ENCODE data around the gene DNAJC13. TPM values are rescaled to one million over a fixed set of nuclear protein-coding genes. Genes with fewer than 3 reads are reported as not detected.

Gene DNAJC13
- total RNA-seq, 2 donors from 2014 or later = 17.6 to 22.9 TPM

GRCh38 chr3:132445817-132446216 is 28.5 kb downstream of the DNAJC13 start:
- no peak overlapping the region for H3K27ac ChIP-seq
- H3K4me3 ChIP-seq = no peak overlapping the region
- H3K9me3 ChIP-seq = no peaks in the 10 kb centered on the region
- no peaks in the 10 kb centered on the region for H3K27me3 ChIP-seq
- TF ChIP-seq CTCF (IDR thresholded peaks at IDR 0.05) = no peak
- H3K4me1 ChIP-seq = peaks cover 0 to 23% of the 10 kb centered on the region in 2 donors
- DNase-seq (ENCODE audit: low spot score) = no peak
- H3K36me3 ChIP-seq = no peaks in the 10 kb centered on the region

- no peaks in the 10 kb centered on the region for H3K27me3 ChIP-seq
- TF ChIP-seq CTCF (IDR thresholded peaks at IDR 0.05) = no peak
- DNase-seq (ENCODE audit: low spot score) = no peak
- no peak overlapping the region for H3K4me3 ChIP-seq
- H3K4me1 ChIP-seq = peaks cover 0 to 23% of the 10 kb centered on the region in 2 donors
- peaks cover 20% of the 10 kb centered on the region for H3K36me3 ChIP-seq
- peak overlapping the region; percentile 35 to 81 for H3K27ac ChIP-seq
- H3K9me3 ChIP-seq = no peaks in the 10 kb centered on the region
Measured at GRCh38 chr3:132448216-132448961, 31.1 kb downstream of the DNAJC13 start.

- no peaks in the 10 kb centered on the region for H3K9me3 ChIP-seq
- H3K4me1 ChIP-seq = no peaks in the 10 kb centered on the region
- H3K27ac ChIP-seq = no peak overlapping the region
- H3K36me3 ChIP-seq = peaks cover 91% of the 10 kb centered on the region
- DNase-seq (ENCODE audit: low spot score) = no peak
- H3K4me3 ChIP-seq = no peak overlapping the region
- H3K27me3 ChIP-seq = no peaks in the 10 kb centered on the region
- no peak for TF ChIP-seq CTCF (IDR thresholded peaks at IDR 0.05)
Measured at GRCh38 chr3:132456136-132456535, 38.8 kb downstream of the DNAJC13 start.

- no peak for TF ChIP-seq CTCF (IDR thresholded peaks at IDR 0.05)
- no peak overlapping the region for H3K4me3 ChIP-seq
- no peak for DNase-seq (ENCODE audit: low spot score)
- H3K36me3 ChIP-seq = peaks cover 93% of the 10 kb centered on the region
- no peaks in the 10 kb centered on the region for H3K9me3 ChIP-seq
- no peak overlapping the region for H3K27ac ChIP-seq
- no peaks in the 10 kb centered on the region for H3K4me1 ChIP-seq
- H3K27me3 ChIP-seq = no peaks in the 10 kb centered on the region
Measured at GRCh38 chr3:132456571-132456970, 39.3 kb downstream of the DNAJC13 start.

- Histone ChIP-seq H3K36me3 (peaks cover 90% of the 10 kb centered on the region), H3K4me3 (no peak overlapping the region), H3K27me3 (no peaks in the 10 kb centered on the region), H3K27ac (no peak overlapping the region), H3K4me1 (no peaks in the 10 kb centered on the region), H3K9me3 (no peaks in the 10 kb centered on the region)
- no peak for DNase-seq (ENCODE audit: low spot score)
- TF ChIP-seq CTCF (IDR thresholded peaks at IDR 0.05) = no peak
Measured at GRCh38 chr3:132457286-132457685, 40.0 kb downstream of the DNAJC13 start.

GRCh38 chr3:132459551-132459950 is 42.2 kb downstream of the DNAJC13 start:
- Histone ChIP-seq H3K36me3 (peaks cover 79% of the 10 kb centered on the region), H3K27me3 (no peaks in the 10 kb centered on the region), H3K27ac (no peak overlapping the region), H3K4me3 (no peak overlapping the region), H3K4me1 (no peaks in the 10 kb centered on the region), H3K9me3 (no peaks in the 10 kb centered on the region)
- no peak for DNase-seq (ENCODE audit: low spot score)
- no peak for TF ChIP-seq CTCF (IDR thresholded peaks at IDR 0.05)
